ENCODE results near the gene PSD4.

- TF ChIP-seq CTCF (IDR thresholded peaks at IDR 0.05; ENCODE audit: insufficient read depth, low read length, poor library complexity, severe bottlenecking) (no peak), EZH2phosphoT487 (conservative IDR thresholded peaks at IDR 0.05; ENCODE audit: low read length) (no peak)
These were observed 45.9 kb upstream of the PSD4 start for GRCh38 chr2:113127646-113128570.
